22Rv1 (cell line): ENCODE results near the gene SKOR1.

Experiments used
- ZFX ChIP-seq: fragments of 450-650 bp; IDR thresholded peaks from 2 replicates; pipeline ENCODE4 v1.6.1; 2017; ENCODE audit warnings: antibody characterized with exemption, borderline replicate concordance
- TF ChIP-seq, protein P1 (sequence below): fragments of 450-650 bp; IDR thresholded peaks from 2 replicates; pipeline ENCODE4 v1.5.1; 2017; ENCODE audit warnings: mild to moderate bottlenecking

GRCh38 chr15:67884009-67884408 lies 58.7 kb downstream of the SKOR1 start:
- TF ChIP-seq, protein P1, sequence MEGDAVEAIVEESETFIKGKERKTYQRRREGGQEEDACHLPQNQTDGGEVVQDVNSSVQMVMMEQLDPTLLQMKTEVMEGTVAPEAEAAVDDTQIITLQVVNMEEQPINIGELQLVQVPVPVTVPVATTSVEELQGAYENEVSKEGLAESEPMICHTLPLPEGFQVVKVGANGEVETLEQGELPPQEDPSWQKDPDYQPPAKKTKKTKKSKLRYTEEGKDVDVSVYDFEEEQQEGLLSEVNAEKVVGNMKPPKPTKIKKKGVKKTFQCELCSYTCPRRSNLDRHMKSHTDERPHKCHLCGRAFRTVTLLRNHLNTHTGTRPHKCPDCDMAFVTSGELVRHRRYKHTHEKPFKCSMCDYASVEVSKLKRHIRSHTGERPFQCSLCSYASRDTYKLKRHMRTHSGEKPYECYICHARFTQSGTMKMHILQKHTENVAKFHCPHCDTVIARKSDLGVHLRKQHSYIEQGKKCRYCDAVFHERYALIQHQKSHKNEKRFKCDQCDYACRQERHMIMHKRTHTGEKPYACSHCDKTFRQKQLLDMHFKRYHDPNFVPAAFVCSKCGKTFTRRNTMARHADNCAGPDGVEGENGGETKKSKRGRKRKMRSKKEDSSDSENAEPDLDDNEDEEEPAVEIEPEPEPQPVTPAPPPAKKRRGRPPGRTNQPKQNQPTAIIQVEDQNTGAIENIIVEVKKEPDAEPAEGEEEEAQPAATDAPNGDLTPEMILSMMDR: no peak
- TF ChIP-seq ZFX: no peak
